GM13976 (cell line): Measurements from ENCODE around the gene WNT9A.

Source experiments
- DNase-seq: peaks from one replicate; pipeline ENCODE4 v3.0.0; 2012; ENCODE audit warnings: low spot score
- CTCF ChIP-seq: IDR thresholded peaks from 2 replicates; pipeline ENCODE4 v1.5.1; 2012; ENCODE audit warnings: borderline replicate concordance, mild to moderate bottlenecking; ENCODE audit not compliant: insufficient read depth; ENCODE audit errors: extremely low read depth, missing control alignments, control extremely low read depth
- in situ Hi-C: fragments of 300-500 bp; cut with MboI; formaldehyde crosslinking; loops from one replicate; pipeline ENCODE4 v1.12.0; 2022; ENCODE audit warnings: low sequenced_read_pairs, mixed read lengths, inconsistent platforms; ENCODE audit not compliant: unreplicated experiment

Gene WNT9A

GRCh38 chr1:227940791-227941241, 6.9 kb downstream of the WNT9A start:
- in situ Hi-C loops, result no loop called here
- TF ChIP-seq CTCF, result no peak

GRCh38 chr1:227939791-227940771, 7.7 kb downstream of the WNT9A start:
- TF ChIP-seq CTCF, result no peak
- in situ Hi-C loops, result no loop called here
- no peak for DNase-seq

More at GRCh38 chr1:227940791-227941241, 6.9 kb downstream of the WNT9A start:
- no peak for DNase-seq

GRCh38 chr1:227938911-227939790, 8.6 kb downstream of the WNT9A start:
- in situ Hi-C loops, result no loop called here
- DNase-seq, result no peak
- TF ChIP-seq CTCF, result no peak

DNA sequence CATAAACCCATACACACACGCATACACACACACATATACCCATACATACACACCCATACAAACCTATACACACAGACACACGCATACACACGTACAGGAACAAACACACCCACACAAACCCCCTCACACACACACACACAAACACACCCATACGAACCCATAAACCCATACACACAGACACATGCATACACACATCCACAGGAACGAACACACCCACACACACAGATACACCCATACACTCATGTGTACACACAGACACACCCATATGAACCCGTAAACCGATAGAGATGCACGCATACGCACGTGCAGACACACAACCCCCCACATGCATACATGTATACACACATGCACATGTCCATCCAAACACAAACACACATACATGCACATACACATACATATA, 9.5 kb downstream of the WNT9A start:
- no peak for DNase-seq
- no peak for TF ChIP-seq CTCF
- in situ Hi-C loops, result no loop called here

DNA sequence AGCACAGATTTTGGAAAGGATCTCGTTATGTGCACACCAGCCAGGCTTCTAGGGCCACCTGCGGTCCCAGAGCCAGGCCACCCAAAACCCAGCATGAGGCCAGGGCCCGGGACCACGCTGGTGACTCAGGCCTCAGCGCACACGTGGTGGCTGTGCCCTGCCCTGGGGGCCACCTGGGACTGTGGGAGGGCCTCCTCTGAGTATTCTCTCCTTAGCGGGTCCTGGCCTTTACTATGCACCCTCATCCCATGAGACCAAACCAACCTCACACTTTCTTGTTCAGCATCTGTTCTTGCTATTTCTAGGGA, 9.9 kb downstream of the WNT9A start:
- no peak for TF ChIP-seq CTCF
- no peak for DNase-seq
- in situ Hi-C loops, result no loop called here

DNA sequence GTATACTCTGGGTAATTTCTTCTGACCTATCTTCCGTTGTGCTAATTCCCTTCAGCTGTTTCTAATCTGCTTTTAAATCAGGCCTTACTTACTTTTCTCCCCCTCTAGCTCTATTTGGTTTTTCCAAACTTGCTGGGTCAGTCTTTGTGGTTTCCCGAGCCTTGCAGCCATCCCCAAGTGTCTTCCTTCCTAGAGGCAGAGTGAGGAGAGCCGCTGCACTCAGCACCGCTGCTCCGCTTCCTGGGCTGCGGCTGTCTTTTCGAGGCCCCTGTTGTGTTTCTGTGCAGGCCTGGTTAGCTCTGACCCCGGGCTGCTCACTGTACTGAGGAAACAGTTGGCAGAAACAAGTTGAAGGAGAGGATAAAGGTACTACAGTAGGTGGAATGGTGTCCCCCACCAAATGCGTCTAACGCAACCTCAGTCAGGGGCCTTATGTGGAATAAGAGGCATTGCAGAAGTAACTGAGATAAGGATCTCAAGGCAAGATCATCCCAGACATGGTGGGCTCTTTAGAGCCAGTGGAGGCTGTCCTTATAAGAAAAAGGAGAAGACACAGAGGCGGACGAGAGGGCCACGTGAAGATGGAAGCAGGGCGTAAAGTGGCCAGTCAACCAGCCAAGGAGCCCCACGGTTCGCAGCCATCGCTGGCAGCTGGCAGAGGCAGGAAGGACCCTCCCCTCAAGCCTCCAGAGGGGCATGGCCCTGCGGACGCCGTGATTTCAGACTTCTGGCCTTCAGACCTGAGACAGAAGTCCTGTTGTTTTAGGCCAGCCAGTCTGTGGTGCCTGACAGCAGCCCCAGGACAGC, 10.5 kb downstream of the WNT9A start:
- in situ Hi-C loops, result no loop called here
- no peak for TF ChIP-seq CTCF
- no peak for DNase-seq
